GM11168 (cell line): ENCODE data around the gene FDX1.

Experiments
- in situ Hi-C: fragments of 300-500 bp; cut with MboI; formaldehyde crosslinking; loops from one replicate; pipeline ENCODE4 v1.12.0; 2022; ENCODE audit warnings: low sequenced_read_pairs; ENCODE audit not compliant: unreplicated experiment

FDX1 gene

GRCh38 chr11:110493346-110493745 lies 63.6 kb downstream of the FDX1 start:
- in situ Hi-C loops = no loop called here

DNA sequence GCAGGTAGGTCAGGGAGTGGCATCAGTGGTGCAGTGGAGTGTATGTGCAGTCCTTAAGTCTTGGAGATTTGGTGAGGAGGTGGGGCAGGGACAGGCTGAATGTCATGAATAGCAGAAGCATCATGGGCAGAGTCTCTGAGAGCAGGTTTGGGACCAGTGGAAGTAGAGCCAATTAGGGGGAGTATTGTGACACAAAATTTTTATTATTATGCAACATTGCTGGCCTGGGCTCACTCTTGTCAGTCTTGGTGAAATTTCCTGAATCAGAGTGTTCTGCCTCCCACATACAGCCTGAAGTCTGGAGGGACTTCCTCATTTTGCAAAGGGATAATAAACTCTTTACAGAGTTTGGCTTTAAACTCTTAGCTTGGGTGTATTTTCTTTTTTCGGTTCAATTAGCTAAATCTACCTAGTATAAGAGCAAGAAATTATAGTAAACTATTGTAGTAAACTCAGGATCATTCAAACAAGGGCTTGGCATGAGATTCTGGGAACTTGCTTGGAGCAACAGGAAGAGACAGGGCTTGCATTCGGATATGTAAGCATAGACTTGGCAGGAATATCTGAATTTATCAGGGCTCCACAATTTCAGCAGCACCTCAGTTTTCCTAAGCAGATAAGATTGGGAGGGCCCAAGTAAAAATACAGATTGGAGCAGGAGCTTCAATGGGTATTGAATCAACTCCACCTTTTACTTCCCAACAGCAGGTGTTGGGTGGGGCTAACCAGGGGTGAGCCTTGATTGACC lies 67.7 kb downstream of the FDX1 start:
- in situ Hi-C loops = no loop called here

GRCh38 chr11:110501428-110501827 lies 71.7 kb downstream of the FDX1 start:
- in situ Hi-C loops = no loop called here

- in situ Hi-C loops = no loop called here
Observed at GRCh38 chr11:110505528-110506284, 76.0 kb downstream of the FDX1 start.

- in situ Hi-C loops = no loop called here
Observed at GRCh38 chr11:110507328-110507727, 77.6 kb downstream of the FDX1 start.

DNA sequence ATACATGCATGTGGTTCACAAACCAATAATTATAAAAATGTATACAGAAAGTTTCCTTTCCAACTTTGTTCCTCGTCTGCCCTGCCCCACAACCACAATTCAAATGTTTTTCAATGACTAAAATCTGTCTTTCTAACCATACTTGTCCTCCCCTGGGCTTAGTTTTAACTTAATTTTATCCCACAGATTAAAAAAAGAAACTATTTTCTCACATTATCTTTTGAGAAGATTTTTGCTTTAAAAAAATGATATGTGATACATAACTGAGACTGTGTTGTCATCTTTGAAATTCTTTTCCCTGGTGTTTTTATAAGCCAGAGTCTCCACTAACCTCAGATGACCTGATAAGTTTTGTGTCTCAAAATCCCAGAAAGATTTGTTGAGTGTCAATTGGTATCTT lies 79.0 kb downstream of the FDX1 start:
- in situ Hi-C loops = no loop called here

DNA sequence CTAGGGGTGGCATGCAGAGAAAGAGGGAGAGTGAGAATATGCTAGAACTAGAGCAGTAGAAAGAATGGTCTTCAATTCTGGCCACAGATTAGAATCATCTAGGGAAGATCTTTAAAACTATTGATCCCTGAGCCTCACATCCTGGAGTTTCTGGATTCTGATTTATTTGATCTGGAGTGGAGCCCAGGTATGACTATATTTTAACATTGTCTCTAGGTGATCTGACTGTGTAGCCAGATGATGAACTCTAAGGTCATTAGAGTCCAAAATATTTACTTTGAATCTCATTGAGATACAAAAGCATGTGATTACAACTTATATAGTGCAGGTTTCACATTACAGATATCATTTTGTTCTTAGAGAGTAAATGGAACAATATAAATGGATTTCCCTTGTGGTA lies 79.7 kb downstream of the FDX1 start:
- in situ Hi-C loops = no loop called here

GRCh38 chr11:110512026-110512425 lies 82.3 kb downstream of the FDX1 start:
- in situ Hi-C loops = no loop called here

GRCh38 chr11:110513259-110513801 lies 83.6 kb downstream of the FDX1 start:
- in situ Hi-C loops = no loop called here

- in situ Hi-C loops = no loop called here
Observed at GRCh38 chr11:110513846-110514437, 84.2 kb downstream of the FDX1 start.
